ENCODE results near the gene EVX1. TPM values are rescaled to one million over a fixed set of nuclear protein-coding genes. Genes with fewer than 3 reads are reported as not detected.

EVX1 gene
- total RNA-seq, 1 donor from 2014 or later, result 0.79 TPM

- Mint-ChIP-seq H3K4me3 (peak overlapping the region; percentile 17), H3K9me3 (no peaks in the 10 kb centered on the region)
Measured at GRCh38 chr7:27249724-27250556, 7.3 kb downstream of the EVX1 start.

DNA sequence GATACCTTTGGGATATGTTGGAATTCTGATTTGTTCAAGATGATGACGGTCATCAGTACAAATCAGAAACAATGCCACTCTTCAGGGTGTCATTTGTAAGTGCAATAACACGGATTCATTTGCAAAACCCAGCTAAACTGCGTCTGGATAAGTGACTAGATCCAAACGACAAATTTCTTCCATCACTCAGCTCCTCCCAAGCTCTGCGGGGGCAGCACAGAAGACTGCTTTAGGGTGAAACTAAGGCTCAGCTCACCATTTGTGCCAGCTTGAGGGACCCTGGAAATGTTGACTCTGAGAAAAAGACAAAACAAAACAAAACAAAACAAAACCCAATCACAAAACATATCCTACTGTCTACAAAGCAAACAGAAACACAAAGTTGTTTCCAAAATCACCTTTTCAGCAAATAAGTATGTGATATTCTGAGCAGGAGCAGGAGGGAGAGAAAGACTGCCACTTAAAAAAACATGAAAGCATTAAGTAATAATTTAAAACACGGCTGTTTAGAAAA, 8.0 kb downstream of the EVX1 start:
- DNase-seq (ENCODE audit: low read depth, low spot score), result no peak

More at GRCh38 chr7:27249724-27250556, 7.3 kb downstream of the EVX1 start:
- Mint-ChIP-seq H3K36me3 (ENCODE audit: low read depth) (peaks cover 2% of the 10 kb centered on the region), H3K27ac (ENCODE audit: unreplicated experiment) (peak overlapping the region; percentile 1), H3K4me1 (peaks cover 13% of the 10 kb centered on the region), H3K27me3 (ENCODE audit: low read depth) (peaks cover 98% of the 10 kb centered on the region)
- TF ChIP-seq, protein P1, sequence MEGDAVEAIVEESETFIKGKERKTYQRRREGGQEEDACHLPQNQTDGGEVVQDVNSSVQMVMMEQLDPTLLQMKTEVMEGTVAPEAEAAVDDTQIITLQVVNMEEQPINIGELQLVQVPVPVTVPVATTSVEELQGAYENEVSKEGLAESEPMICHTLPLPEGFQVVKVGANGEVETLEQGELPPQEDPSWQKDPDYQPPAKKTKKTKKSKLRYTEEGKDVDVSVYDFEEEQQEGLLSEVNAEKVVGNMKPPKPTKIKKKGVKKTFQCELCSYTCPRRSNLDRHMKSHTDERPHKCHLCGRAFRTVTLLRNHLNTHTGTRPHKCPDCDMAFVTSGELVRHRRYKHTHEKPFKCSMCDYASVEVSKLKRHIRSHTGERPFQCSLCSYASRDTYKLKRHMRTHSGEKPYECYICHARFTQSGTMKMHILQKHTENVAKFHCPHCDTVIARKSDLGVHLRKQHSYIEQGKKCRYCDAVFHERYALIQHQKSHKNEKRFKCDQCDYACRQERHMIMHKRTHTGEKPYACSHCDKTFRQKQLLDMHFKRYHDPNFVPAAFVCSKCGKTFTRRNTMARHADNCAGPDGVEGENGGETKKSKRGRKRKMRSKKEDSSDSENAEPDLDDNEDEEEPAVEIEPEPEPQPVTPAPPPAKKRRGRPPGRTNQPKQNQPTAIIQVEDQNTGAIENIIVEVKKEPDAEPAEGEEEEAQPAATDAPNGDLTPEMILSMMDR (conservative IDR thresholded peaks at IDR 0.05), result no peak
- DNase-seq (ENCODE audit: low read depth, low spot score), result no peak

GRCh38 chr7:27251136-27251651, 8.6 kb downstream of the EVX1 start:
- TF ChIP-seq, protein P1 (conservative IDR thresholded peaks at IDR 0.05), result no peak
- H3K4me1 Mint-ChIP-seq, result peaks cover 13% of the 10 kb centered on the region
- peaks cover 2% of the 10 kb centered on the region for H3K36me3 Mint-ChIP-seq (ENCODE audit: low read depth)
- DNase-seq (ENCODE audit: low read depth, low spot score), result no peak
- H3K27ac Mint-ChIP-seq (ENCODE audit: unreplicated experiment), result no peak overlapping the region
- H3K9me3 Mint-ChIP-seq, result no peaks in the 10 kb centered on the region
- H3K27me3 Mint-ChIP-seq (ENCODE audit: low read depth), result peaks cover 91% of the 10 kb centered on the region
- H3K4me3 Mint-ChIP-seq, result no peak overlapping the region

More for the DNA sequence above, 8.0 kb downstream of the EVX1 start:
- Mint-ChIP-seq H3K4me3 (no peak overlapping the region), H3K4me1 (peaks cover 13% of the 10 kb centered on the region), H3K27ac (ENCODE audit: unreplicated experiment) (no peak overlapping the region), H3K27me3 (ENCODE audit: low read depth) (peaks cover 97% of the 10 kb centered on the region), H3K36me3 (ENCODE audit: low read depth) (peaks cover 2% of the 10 kb centered on the region), H3K9me3 (no peaks in the 10 kb centered on the region)
- TF ChIP-seq, protein P1 (conservative IDR thresholded peaks at IDR 0.05), result no peak

DNA sequence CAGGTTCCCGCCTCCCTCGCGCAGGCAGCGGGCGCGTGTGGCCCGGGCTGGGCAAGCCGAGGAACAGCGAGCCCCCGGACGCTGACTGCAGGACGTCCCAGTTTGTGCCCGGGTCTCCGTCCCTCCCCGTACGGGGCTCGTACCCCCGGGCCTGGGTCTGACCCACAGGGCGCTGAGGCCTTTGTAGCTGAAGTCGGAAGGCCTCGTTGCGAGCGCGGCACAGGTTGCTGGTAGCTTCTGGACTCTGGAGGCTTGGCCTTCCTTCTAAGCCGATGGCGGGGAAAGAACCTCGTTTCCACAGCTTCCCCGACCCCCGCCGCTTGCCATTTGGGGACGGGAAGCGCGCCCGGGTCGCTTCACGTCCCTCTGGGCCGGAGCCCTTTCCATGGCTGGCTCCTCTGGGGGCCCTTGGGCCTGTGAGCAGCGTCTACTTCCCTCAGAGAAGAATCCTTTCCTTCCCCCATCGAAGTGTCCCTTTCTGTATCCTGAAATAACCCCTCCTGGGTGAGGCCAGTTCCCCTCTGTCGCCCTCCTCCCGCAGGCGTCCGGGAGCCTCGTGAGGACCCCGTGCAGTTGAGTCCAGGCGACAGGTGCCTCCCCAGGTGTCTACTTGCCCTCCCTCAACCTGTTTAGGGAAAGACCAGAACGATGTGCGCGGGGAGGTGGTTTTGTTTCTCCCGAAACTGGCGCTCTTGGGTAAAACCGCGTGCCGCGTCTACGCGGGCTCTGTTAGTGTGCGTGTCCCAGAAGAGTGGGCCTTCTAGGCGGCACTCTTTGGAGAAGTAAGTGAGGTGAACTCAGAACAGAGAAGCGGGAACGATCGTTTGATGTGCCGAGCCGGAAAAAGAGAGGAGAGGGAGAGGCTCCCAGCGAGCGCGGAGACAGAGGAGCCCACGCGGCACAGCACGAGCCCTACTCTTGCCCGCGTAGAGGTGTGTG, 9.3 kb downstream of the EVX1 start:
- Mint-ChIP-seq H3K4me1 (peaks cover 13% of the 10 kb centered on the region), H3K9me3 (no peaks in the 10 kb centered on the region), H3K27ac (ENCODE audit: unreplicated experiment) (no peak overlapping the region), H3K4me3 (no peak overlapping the region), H3K36me3 (ENCODE audit: low read depth) (peaks cover 2% of the 10 kb centered on the region), H3K27me3 (ENCODE audit: low read depth) (peaks cover 90% of the 10 kb centered on the region)
- TF ChIP-seq, protein P1 (conservative IDR thresholded peaks at IDR 0.05), result no peak
- no peak for DNase-seq (ENCODE audit: low read depth, low spot score)

DNA sequence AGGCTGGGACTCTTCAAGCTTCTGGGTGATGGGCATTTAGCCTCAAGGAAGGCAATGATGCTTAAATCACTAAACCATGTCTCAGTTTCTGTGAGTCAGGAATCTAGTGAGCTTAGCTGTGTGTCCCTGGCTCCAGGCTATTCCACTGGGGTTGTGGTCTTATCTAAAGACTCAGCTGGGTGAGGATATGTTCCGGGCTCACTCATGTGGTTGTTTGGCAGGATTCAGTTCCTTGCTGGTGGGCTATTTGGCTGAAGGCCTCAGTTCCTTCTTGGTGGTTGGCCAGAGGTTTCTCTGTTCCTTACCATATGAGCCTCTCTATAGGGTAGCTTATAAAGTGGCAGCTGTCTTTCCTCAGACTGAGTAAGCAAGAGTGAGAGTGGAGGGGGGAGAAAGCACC, 12.0 kb downstream of the EVX1 start:
- Mint-ChIP-seq H3K4me3 (no peak overlapping the region), H3K27ac (ENCODE audit: unreplicated experiment) (no peak overlapping the region), H3K36me3 (ENCODE audit: low read depth) (peaks cover 2% of the 10 kb centered on the region), H3K27me3 (ENCODE audit: low read depth) (peaks cover 78% of the 10 kb centered on the region), H3K4me1 (peaks cover 13% of the 10 kb centered on the region), H3K9me3 (no peaks in the 10 kb centered on the region)
- DNase-seq (ENCODE audit: low read depth, low spot score), result no peak
- TF ChIP-seq, protein P1 (conservative IDR thresholded peaks at IDR 0.05), result no peak
